OCI-LY3 (cell line): ENCODE data around the gene PRDM16.

ENCODE experiments used
- H2AFZ ChIP-seq: fragments of 200-600, 300-600 bp; shearing (Covaris generic); 2 replicates; pipeline ENCODE4 v1.6.0; 2014; ENCODE audit warnings: antibody characterized with exemption, low read depth, low read length
- H3K27ac ChIP-seq: fragments of 200-600, 300-600 bp; sonication (generic); 2 replicates; pipeline ENCODE4 v1.5.1; 2014; ENCODE audit warnings: mild to moderate bottlenecking, low read length, moderate library complexity, mixed read lengths
- H3K27me3 ChIP-seq: fragments of 200-600, 300-600 bp; sonication (generic); 2 replicates; pipeline ENCODE4 v1.6.1; 2014; ENCODE audit warnings: low read depth, low read length, mixed read lengths
- H3K36me3 ChIP-seq: fragments of 200-600, 300-600 bp; sonication (generic); replicated peaks from 2 replicates; pipeline ENCODE3; 2014; ENCODE audit warnings: low read depth, low read length, mixed read lengths
- H3K4me1 ChIP-seq: fragments of 300-600, 200-600 bp; sonication (generic); 2 replicates; pipeline ENCODE4 v1.6.1; 2014; ENCODE audit warnings: low read length, mixed read lengths
- H3K4me2 ChIP-seq: fragments of 200-600, 300-600 bp; sonication (generic); 2 replicates; pipeline ENCODE4 v1.6.1; 2014; ENCODE audit warnings: low read length, mixed read lengths
- H3K4me3 ChIP-seq: fragments of 300-600, 200-600 bp; sonication (generic); 2 replicates; pipeline ENCODE4 v1.5.1; 2014; ENCODE audit warnings: antibody characterized with exemption, mild to moderate bottlenecking, low read length, moderate library complexity
- H3K79me2 ChIP-seq: fragments of 300-600, 200-600 bp; shearing (Covaris generic); 2 replicates; pipeline ENCODE4 v1.6.1; 2014; ENCODE audit warnings: mild to moderate bottlenecking, low read length, mixed read lengths
- H3K9ac ChIP-seq: fragments of 300-600, 200-600 bp; shearing (Covaris generic); 2 replicates; pipeline ENCODE4 v1.6.0; 2014; ENCODE audit warnings: mild to moderate bottlenecking, low read length, moderate library complexity
- H3K9me3 ChIP-seq: fragments of 200-600, 300-600 bp; shearing (Covaris generic); 2 replicates; pipeline ENCODE4 v1.6.1; 2014; ENCODE audit warnings: low read length, mixed read lengths; ENCODE audit not compliant: insufficient read depth
- H4K20me1 ChIP-seq: fragments of 200-600, 300-600 bp; sonication (generic); 2 replicates; pipeline ENCODE4 v1.6.1; 2016; ENCODE audit warnings: low read length, mixed read lengths; ENCODE audit not compliant: insufficient read depth
- CTCF ChIP-seq: fragments of 200-600, 300-600 bp; sonication (generic); IDR thresholded peaks from 2 replicates; pipeline ENCODE4 v1.5.1; 2014; ENCODE audit warnings: antibody characterized with exemption, low read length, low read depth
- EZH2phosphoT487 ChIP-seq: fragments of 200-600 bp; shearing (Covaris generic); IDR thresholded peaks from 2 replicates; pipeline ENCODE4 v1.6.1; 2018; ENCODE audit warnings: antibody characterized with exemption, mixed run types, low read depth

PRDM16 gene

GRCh38 chr1:3136532-3136931 lies 67.5 kb downstream of the PRDM16 start:
- H3K9ac ChIP-seq: no peak overlapping the region
- no peak overlapping the region for H3K4me3 ChIP-seq
- H2AFZ ChIP-seq: no peak overlapping the region
- H3K4me1 ChIP-seq: no peaks in the 10 kb centered on the region
- no peak overlapping the region for H3K4me2 ChIP-seq
- H4K20me1 ChIP-seq: no peaks in the 10 kb centered on the region
- no peaks in the 10 kb centered on the region for H3K79me2 ChIP-seq
- no peaks in the 10 kb centered on the region for H3K9me3 ChIP-seq
- TF ChIP-seq CTCF (no peak), EZH2phosphoT487 (no peak)
- no peaks in the 10 kb centered on the region for H3K27me3 ChIP-seq
- H3K36me3 ChIP-seq: no peaks in the 10 kb centered on the region
- H3K27ac ChIP-seq: no peak overlapping the region

GRCh38 chr1:3137111-3138100 lies 68.4 kb downstream of the PRDM16 start:
- no peaks in the 10 kb centered on the region for H3K9me3 ChIP-seq
- TF ChIP-seq EZH2phosphoT487 (no peak), CTCF (no peak)
- no peak overlapping the region for H2AFZ ChIP-seq
- H3K27me3 ChIP-seq: no peaks in the 10 kb centered on the region
- H3K79me2 ChIP-seq: no peaks in the 10 kb centered on the region
- no peaks in the 10 kb centered on the region for H3K36me3 ChIP-seq
- H4K20me1 ChIP-seq: no peaks in the 10 kb centered on the region
- no peak overlapping the region for H3K4me3 ChIP-seq
- H3K4me1 ChIP-seq: no peaks in the 10 kb centered on the region
- no peak overlapping the region for H3K27ac ChIP-seq
- H3K9ac ChIP-seq: no peak overlapping the region
- no peak overlapping the region for H3K4me2 ChIP-seq

DNA sequence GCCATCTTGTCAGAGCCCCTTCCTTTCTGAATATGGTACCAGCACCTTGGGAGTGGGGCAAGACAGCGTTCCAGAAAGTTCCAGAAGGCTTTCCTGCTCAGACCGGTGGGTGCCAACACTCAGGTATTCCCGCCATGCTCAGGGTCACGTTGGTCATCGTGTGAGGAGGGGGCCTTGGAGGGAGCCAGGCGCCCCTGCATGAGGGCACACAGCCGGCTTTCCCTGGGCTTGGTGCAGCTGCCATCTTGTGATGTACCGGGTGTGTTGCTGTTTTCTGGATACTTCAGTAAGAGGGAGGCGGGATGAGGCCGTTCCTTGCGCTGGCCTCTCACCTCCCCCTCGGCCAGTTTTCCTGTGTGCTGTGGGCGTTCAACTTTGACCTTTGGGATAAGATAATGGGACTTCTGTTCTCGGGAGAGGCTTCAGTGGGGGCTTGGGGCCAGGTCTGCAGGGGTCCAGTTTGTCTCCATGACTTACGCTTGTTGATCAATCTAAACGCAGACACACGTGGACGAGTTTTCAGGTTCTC lies 69.7 kb downstream of the PRDM16 start:
- no peaks in the 10 kb centered on the region for H3K9me3 ChIP-seq
- H3K79me2 ChIP-seq: no peaks in the 10 kb centered on the region
- no peak for TF ChIP-seq CTCF
- no peak for TF ChIP-seq EZH2phosphoT487
- H2AFZ ChIP-seq: no peak overlapping the region
- H3K27me3 ChIP-seq: no peaks in the 10 kb centered on the region
- H3K27ac ChIP-seq: no peak overlapping the region
- no peaks in the 10 kb centered on the region for H3K4me1 ChIP-seq
- no peaks in the 10 kb centered on the region for H4K20me1 ChIP-seq
- H3K36me3 ChIP-seq: no peaks in the 10 kb centered on the region
- no peak overlapping the region for H3K9ac ChIP-seq
- H3K4me2 ChIP-seq: no peak overlapping the region
- H3K4me3 ChIP-seq: no peak overlapping the region

DNA sequence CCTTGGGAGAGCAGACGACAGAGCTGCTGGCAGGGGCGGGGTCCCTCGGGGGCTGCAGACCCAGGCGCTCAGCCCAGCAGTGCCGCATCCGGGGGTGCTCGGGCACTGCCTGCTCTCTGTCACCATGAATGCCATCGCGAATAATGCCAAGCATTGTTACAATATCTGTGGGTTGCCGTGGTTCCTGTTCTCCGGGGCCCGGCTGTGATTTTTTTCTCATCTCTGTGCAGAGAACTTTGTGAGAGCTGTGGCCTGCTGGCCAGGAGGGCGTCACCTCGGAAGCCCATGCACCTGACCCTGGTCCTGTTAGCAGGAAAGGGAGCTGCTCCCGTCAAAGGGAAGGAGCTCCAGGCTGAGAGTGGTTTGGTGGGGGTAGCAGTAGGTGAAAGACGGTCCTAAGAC lies 70.4 kb downstream of the PRDM16 start:
- no peak for TF ChIP-seq CTCF
- no peak for TF ChIP-seq EZH2phosphoT487
- Histone ChIP-seq H4K20me1 (no peaks in the 10 kb centered on the region), H3K36me3 (no peaks in the 10 kb centered on the region), H3K9me3 (no peaks in the 10 kb centered on the region), H3K4me1 (no peaks in the 10 kb centered on the region), H3K79me2 (no peaks in the 10 kb centered on the region), H3K4me3 (no peak overlapping the region), H3K4me2 (no peak overlapping the region), H3K9ac (no peak overlapping the region), H3K27ac (no peak overlapping the region), H2AFZ (no peak overlapping the region), H3K27me3 (no peaks in the 10 kb centered on the region)
